BJ (cell line): ENCODE data around the gene PRPF38A. TPM values are rescaled to one million over a fixed set of nuclear protein-coding genes. Genes with fewer than 3 reads are reported as not detected.

Experiments
- CTCF ChIA-PET: fragments of 350-600 bp; formaldehyde crosslinking; extraction: SDS; loops from one replicate; lab custom pipeline; 2021; ENCODE audit warnings: antibody characterized with exemption, inconsistent platforms; lab: Yijun Ruan, JAX
- POLR2A ChIA-PET: fragments of 300-600 bp; sonication (Branson Sonifier 250); formaldehyde crosslinking; extraction: SDS; loops from one replicate; lab custom pipeline; 2021; ENCODE audit warnings: antibody characterized with exemption; lab: Charles Lee
- DNase-seq: peaks from one replicate; pipeline ENCODE4 v3.0.0-alpha.2; 2011; ENCODE audit warnings: low read depth
- H3K27me3 ChIP-seq: 2 replicates; pipeline ENCODE4 v1.6.0; 2011; ENCODE audit warnings: low read length; ENCODE audit not compliant: control insufficient read depth, insufficient read depth
- H3K36me3 ChIP-seq: 2 replicates; pipeline ENCODE4 v1.5.1; 2011; ENCODE audit warnings: low read length; ENCODE audit not compliant: control insufficient read depth, insufficient read depth
- H3K4me3 ChIP-seq: 2 replicates; pipeline ENCODE4 v1.5.1; 2011; ENCODE audit warnings: low read depth, mild to moderate bottlenecking, control low read depth, low read length
- CTCF ChIP-seq: IDR thresholded peaks from 2 replicates; pipeline ENCODE4 v1.5.1; 2011; ENCODE audit warnings: low read depth, mild to moderate bottlenecking, control low read depth, inconsistent platforms, low read length, moderate library complexity; ENCODE audit not compliant: insufficient read depth
- polyA plus RNA-seq: library from polyadenylated mRNA; depleted of rRNA; stranded (reverse); fragments of >200 nt; gene quantifications from 2 replicates; pipeline ENCODE4 v1.2.3, GENCODE V29; 2011

The PRPF38A gene
- polyA plus RNA-seq, 1 experiment: 14.2 TPM

- H3K27me3 ChIP-seq: no peaks in the 10 kb centered on the region
- no peak overlapping the region for H3K4me3 ChIP-seq
- TF ChIP-seq CTCF: no peak
- no peak for DNase-seq
- H3K36me3 ChIP-seq: no peaks in the 10 kb centered on the region; the same call in 1 of the 2 replicates
- ChIA-PET CTCF (no interaction called here), POLR2A (no interaction called here)
Observed at GRCh38 chr1:52400131-52400530, 4.3 kb upstream of the PRPF38A start.

GRCh38 chr1:52402860-52403240, 1.6 kb upstream of the PRPF38A start:
- POLR2A ChIA-PET: no interaction called here
- H3K27me3 ChIP-seq: no peaks in the 10 kb centered on the region
- no peak overlapping the region for H3K4me3 ChIP-seq
- no peak for TF ChIP-seq CTCF
- DNase-seq: no peak
- CTCF ChIA-PET: no interaction called here
- H3K36me3 ChIP-seq: no peaks in the 10 kb centered on the region; the same call in 1 of the 2 replicates

GRCh38 chr1:52403566-52404115, 761 bp upstream of the PRPF38A start:
- H3K4me3 ChIP-seq: peak overlapping the region; percentile 62
- no peak for DNase-seq
- no peak for TF ChIP-seq CTCF
- H3K36me3 ChIP-seq: peaks cover 4% of the 10 kb centered on the region
- POLR2A ChIA-PET: interaction anchor here (1.0 kb wide), 1 partner anchor 149 kb away, joined by 3 read pairs; the partner anchor contains the start of gene TUT4
- no peaks in the 10 kb centered on the region for H3K27me3 ChIP-seq
- CTCF ChIA-PET: interaction anchor here (0.7 to 1.0 kb wide), 2 partner anchors 300 to 555 kb away, joined by 3 to 4 read pairs; no protein-coding TSS in a partner anchor

- peak overlapping the region; percentile 62 for H3K4me3 ChIP-seq
- peaks cover 7% of the 10 kb centered on the region for H3K36me3 ChIP-seq
- no peaks in the 10 kb centered on the region for H3K27me3 ChIP-seq
- no peak for DNase-seq
- TF ChIP-seq CTCF: no peak
- POLR2A ChIA-PET: interaction anchor here (1.0 kb wide), 1 partner anchor 148 kb away, joined by 3 read pairs; the partner anchor contains the start of gene TUT4
- CTCF ChIA-PET: interaction anchor here (0.6 to 1.0 kb wide), 4 partner anchors 9 to 56 kb away, joined by 3 read pairs; no protein-coding TSS in a partner anchor
Observed at GRCh38 chr1:52404975-52405338, 555 bp downstream of the PRPF38A start.

GRCh38 chr1:52413410-52413989, 9.1 kb downstream of the PRPF38A start:
- no peak for DNase-seq
- Histone ChIP-seq H3K27me3 (no peaks in the 10 kb centered on the region), H3K36me3 (peaks cover 25% of the 10 kb centered on the region), H3K4me3 (no peak overlapping the region)
- CTCF ChIA-PET: interaction anchor here (1.0 to 1.4 kb wide), 2 partner anchors 8 to 9 kb away, joined by 3 read pairs; partner anchors contain the start of genes ORC1 and PRPF38A
- TF ChIP-seq CTCF: no peak
- POLR2A ChIA-PET: no interaction called here
